Heart left ventricle (tissue), 16 donors: Measurements from ENCODE around the gene SRP54. TPM values are rescaled to one million over a fixed set of nuclear protein-coding genes. Genes with fewer than 3 reads are reported as not detected.

Source experiments
- ATAC-seq, 4 donors: fragments of 200-7000 bp; cut with Tn5 transposase; one replicate each; pipeline ENCODE4 v1.9.1; 2020 to 2022; ENCODE audit warnings: moderate library complexity in 4 of 4, mild to moderate bottlenecking in 3 of 4, moderate number of reproducible peaks in 1 of 4
- DNase-seq, 5 donors: peaks; one replicate each; pipeline ENCODE4 v3.0.0-alpha.2; 2020
- H3K27ac ChIP-seq, 12 donors: fragments of 200-600 bp; sonication (generic) in 4 of 12; one replicate each; pipeline versions ENCODE4 v1.5.0 to v1.8.0; 2016 to 2022; ENCODE audit warnings: mild to moderate bottlenecking in 2 of 12
- H3K27me3 ChIP-seq, 9 donors: fragments of 200-600 bp; sonication (generic) in 2 of 9; one replicate each; pipeline versions ENCODE4 v1.5.1 to v1.8.0; 2016 to 2022; ENCODE audit warnings: mild to moderate bottlenecking in 3 of 9
- H3K36me3 ChIP-seq, 9 donors: fragments of 200-600 bp; sonication (generic) in 2 of 9; one replicate each; pipeline versions ENCODE4 v1.5.0 to v1.8.0; 2018 to 2022; ENCODE audit warnings: mild to moderate bottlenecking in 2 of 9
- H3K4me1 ChIP-seq, 12 donors: fragments of 200-600 bp; sonication (generic) in 4 of 12; one replicate each; pipeline versions ENCODE4 v1.5.0 to v1.8.0; 2016 to 2022; ENCODE audit warnings: mild to moderate bottlenecking in 3 of 12
- H3K4me3 ChIP-seq, 12 donors: fragments of 200-600 bp; sonication (generic) in 4 of 12; one replicate each; pipeline versions ENCODE4 v1.5.0 to v1.8.0; 2017 to 2022; ENCODE audit warnings: mild to moderate bottlenecking in 9 of 12, moderate library complexity in 4 of 12
- H3K9me3 ChIP-seq, 12 donors: fragments of 200-600 bp; sonication (generic) in 4 of 12; one replicate each; pipeline versions ENCODE4 v1.5.0 to v1.8.0; 2016 to 2022; ENCODE audit warnings: mild to moderate bottlenecking in 1 of 12
- POLR2A ChIP-seq, 2 donors: fragments of 450-650 bp; IDR thresholded peaks; one replicate each; pipeline ENCODE4 v1.6.1; 2017; ENCODE audit warnings: antibody characterized with exemption in 2 of 2, mild to moderate bottlenecking in 2 of 2, moderate library complexity in 2 of 2
- WGBS, 4 donors: extraction: QIAGEN DNeasy Blood & Tissue Kit in 2 of 4; methylation state at CpG; one replicate each; pipeline versions ENCODE4 v1.1.5 to v1.1.7; 2013 to 2018; 5-methylcytosine and 5-hydroxymethylcytosine counted together
- intact Hi-C, 10 donors: fragments of 100-400 bp; cut with DNase I; formaldehyde crosslinking; loops; one replicate each; pipeline versions ENCODE4 v1.11.1 to v1.14.2; 2022
- polyA plus RNA-seq, 2 donors: library from polyadenylated mRNA; stranded (reverse); fragments of 200-250 nt; gene quantifications; one replicate each; pipeline ENCODE4 v1.2.3, GENCODE V29; 2013
- total RNA-seq, 9 donors: library from RNA; depleted of rRNA in 2 of 9; stranded (reverse); fragments of >200 nt in 2 of 9; fragmentation: NEBNext Ultra II Directional in 3 of 9; extraction: Animal tissue kit (Norgen Biotek cat#: 25700) in 3 of 9; gene quantifications; one replicate each; pipeline versions ENCODE4 v1.1.0 to v1.2.4, GENCODE V29; 2016 to 2023
- TF ChIP-seq, protein P1 (sequence below), 12 donors: fragments of 200-600 bp; sonication (generic) in 4 of 12; IDR thresholded peaks; one replicate each; pipeline versions ENCODE4 v1.5.0 to v1.8.0; 2018 to 2022; ENCODE audit warnings: antibody characterized with exemption in 12 of 12, mild to moderate bottlenecking in 5 of 12
- donor health status: ischemic (EF 13 %, LVEDD 7.1; RV severe dilation, severe dysfunction).
- donor health status: healthy with polysubstance abuse.
- donor health status: DM: no; HTN: yes; CAD: no.
- donor health status: DM: no; HTN: no; CAD: no.
- donor health status: ischemic (EF 25% LVEDD 6.9; RV normal size, moderate dysfunction).
- donor health status: ischemic (EF 25% LVEDD 5.7; RV mildly dilated, moderate dysfunction).
- donor health status: healthy.
- donor health status: DM: yes; HTN: yes; CAD: no.
- donor health status: ischemic (EF 35%, LVEDD 5.7; RV mildly dilated, moderate dysfunction).
- donor health status: nonischemic (EF 11% LVEDD 7.7; RV severe dilation, severe dysfunction).
- donor health status: DM: yes; HTN: yes; CAD: no.
- donor health status: PGD.
- donor health status: ischemic (EF 29% LVEDD 5.4; RV normal size, mild dysfunction).
- donor health status: nonischemic (EF 23%, LVEDD 6.1; RV moderate dilation, normal function).

SRP54 gene
- total and polyA plus RNA-seq, 11 donors: 16.0 to 53.3 (median 34.0) TPM

DNA sequence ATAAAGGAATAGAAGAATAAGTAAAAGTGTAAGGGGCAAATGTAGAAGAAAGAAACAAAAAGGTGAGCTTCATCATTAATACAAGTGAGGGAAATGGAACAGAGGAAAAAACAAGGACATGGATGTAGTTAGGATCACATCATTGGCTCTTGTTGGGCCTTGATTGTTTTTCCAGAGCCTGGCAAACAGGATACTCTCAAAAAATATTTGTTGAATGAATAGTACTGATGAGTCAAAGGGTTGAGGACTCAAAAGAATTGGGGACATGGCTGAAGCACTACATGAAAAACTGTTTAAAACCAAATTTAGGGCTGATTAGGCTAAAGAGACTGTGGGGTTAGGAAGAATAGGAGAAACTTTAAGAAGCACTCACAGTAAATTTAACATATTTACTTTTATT is 11.4 kb upstream of the SRP54 start:
- ATAC-seq (no peak), DNase-seq (no peak)
- no peaks in the 10 kb centered on the region for H3K4me1 ChIP-seq
- no peak overlapping the region for H3K4me3 ChIP-seq
- TF ChIP-seq, protein P1, sequence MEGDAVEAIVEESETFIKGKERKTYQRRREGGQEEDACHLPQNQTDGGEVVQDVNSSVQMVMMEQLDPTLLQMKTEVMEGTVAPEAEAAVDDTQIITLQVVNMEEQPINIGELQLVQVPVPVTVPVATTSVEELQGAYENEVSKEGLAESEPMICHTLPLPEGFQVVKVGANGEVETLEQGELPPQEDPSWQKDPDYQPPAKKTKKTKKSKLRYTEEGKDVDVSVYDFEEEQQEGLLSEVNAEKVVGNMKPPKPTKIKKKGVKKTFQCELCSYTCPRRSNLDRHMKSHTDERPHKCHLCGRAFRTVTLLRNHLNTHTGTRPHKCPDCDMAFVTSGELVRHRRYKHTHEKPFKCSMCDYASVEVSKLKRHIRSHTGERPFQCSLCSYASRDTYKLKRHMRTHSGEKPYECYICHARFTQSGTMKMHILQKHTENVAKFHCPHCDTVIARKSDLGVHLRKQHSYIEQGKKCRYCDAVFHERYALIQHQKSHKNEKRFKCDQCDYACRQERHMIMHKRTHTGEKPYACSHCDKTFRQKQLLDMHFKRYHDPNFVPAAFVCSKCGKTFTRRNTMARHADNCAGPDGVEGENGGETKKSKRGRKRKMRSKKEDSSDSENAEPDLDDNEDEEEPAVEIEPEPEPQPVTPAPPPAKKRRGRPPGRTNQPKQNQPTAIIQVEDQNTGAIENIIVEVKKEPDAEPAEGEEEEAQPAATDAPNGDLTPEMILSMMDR (IDR thresholded peaks at IDR 0.05): no peak
- H3K27ac ChIP-seq: no peak overlapping the region
- no peaks in the 10 kb centered on the region for H3K27me3 ChIP-seq
- intact Hi-C loops: no loop called here
- no peaks in the 10 kb centered on the region for H3K9me3 ChIP-seq
- peaks cover 0 to 24% (median 9%) of the 10 kb centered on the region in 9 donors for H3K36me3 ChIP-seq

DNA sequence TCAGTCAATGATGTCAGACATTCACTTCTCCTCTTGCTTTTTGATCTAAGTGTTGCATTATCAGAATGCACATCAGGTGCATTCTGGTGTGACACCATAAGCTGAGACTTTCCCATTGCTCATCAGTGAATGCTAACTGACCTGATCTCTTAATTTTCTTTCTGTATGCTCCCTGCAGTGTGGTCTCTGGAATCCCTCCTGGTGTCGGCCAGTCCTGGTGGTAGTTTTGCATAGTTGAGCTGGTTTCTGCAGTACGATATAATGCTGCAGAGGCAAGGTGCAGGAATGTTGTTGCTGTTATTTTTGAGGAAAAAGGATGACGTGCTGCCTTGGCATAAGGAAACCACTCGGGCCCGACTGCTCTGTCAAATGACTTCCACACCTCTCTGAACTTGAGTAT is 11.0 kb upstream of the SRP54 start:
- H3K9me3 ChIP-seq: no peaks in the 10 kb centered on the region
- no peak overlapping the region for H3K4me3 ChIP-seq
- H3K4me1 ChIP-seq: no peaks in the 10 kb centered on the region
- intact Hi-C loops: no loop called here
- no peak overlapping the region for H3K27ac ChIP-seq
- peaks cover 0 to 20% (median 9%) of the 10 kb centered on the region in 9 donors for H3K36me3 ChIP-seq
- no peak for DNase-seq
- TF ChIP-seq, protein P1 (IDR thresholded peaks at IDR 0.05): no peak
- no peak for TF ChIP-seq POLR2A (IDR thresholded peaks at IDR 0.05)
- WGBS, 4 donors: 73 to 84% (median 84%) methylated on average over 5 of the region's 5 CpGs
- H3K27me3 ChIP-seq: no peaks in the 10 kb centered on the region
- no peak for ATAC-seq

DNA sequence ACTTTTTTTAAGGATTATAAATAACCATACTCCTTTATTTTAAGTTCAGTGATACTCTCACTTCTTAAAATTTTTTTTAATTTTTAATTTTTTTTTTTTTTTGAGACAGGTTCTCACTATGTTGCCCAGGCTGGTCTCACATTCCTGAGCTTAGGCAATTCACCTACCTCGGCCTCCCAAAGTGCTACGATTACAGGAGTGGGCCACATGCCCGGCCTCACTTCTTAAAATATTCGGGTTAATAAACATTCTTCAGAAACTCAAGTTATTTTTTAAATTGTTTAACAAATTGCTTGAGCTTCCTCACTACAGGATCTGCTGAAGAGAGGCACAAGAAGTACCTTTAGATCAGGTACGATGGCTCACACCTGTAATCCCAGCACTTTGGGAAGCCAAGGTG is 4.3 kb upstream of the SRP54 start:
- Histone ChIP-seq H3K9me3 (no peaks in the 10 kb centered on the region), H3K27ac (no peak overlapping the region), H3K36me3 (peaks cover 0 to 8% (median 0%) of the 10 kb centered on the region in 9 donors), H3K27me3 (no peaks in the 10 kb centered on the region), H3K4me3 (no peak overlapping the region), H3K4me1 (peaks cover 0 to 19% (median 9%) of the 10 kb centered on the region in 12 donors)
- 96 to 97% (median 97%) methylated on average over 5 of the region's 5 CpGs for WGBS, 4 donors
- DNase-seq (no peak), ATAC-seq (no peak)
- intact Hi-C loops: no loop called here
- TF ChIP-seq, protein P1 (IDR thresholded peaks at IDR 0.05): no peak
- no peak for TF ChIP-seq POLR2A (IDR thresholded peaks at IDR 0.05)

DNA sequence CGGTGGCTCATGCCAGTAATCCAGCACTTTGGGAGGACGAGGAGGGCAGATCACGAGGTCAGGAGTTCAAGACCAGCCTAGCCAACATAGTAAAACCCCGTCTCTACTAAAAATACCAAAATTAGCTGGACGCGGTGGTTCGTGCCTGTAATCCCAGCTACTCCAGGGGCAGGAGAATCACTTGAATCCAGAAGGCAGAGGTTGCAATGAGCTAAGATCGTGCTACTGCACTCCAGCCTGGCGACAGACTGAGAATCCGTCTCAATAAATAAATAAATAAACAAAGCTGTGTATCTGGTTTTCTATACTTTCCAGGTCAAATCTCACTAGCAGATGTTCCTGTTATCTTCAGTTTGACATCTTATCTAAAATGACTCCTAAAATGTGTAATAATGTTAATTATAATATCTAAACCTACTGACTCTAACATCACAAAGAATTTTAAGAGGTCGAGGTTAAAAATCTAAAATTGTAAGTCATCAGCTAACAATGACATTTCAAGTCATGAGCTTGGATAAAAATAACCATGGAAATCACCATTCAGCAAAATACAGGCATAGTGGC is 2.4 kb upstream of the SRP54 start:
- peaks cover 7 to 38% (median 24%) of the 10 kb centered on the region in 12 donors for H3K4me1 ChIP-seq
- H3K36me3 ChIP-seq: peaks cover 0 to 8% (median 0%) of the 10 kb centered on the region in 9 donors
- H3K9me3 ChIP-seq: no peaks in the 10 kb centered on the region
- H3K27me3 ChIP-seq: no peaks in the 10 kb centered on the region
- H3K4me3 ChIP-seq: peak overlapping the region in 5 of 12 donors; percentile 69 to 99 (median 83)
- 90 to 95% (median 93%) methylated on average over 11 of the region's 11 CpGs for WGBS, 4 donors
- no peak overlapping the region for H3K27ac ChIP-seq
- intact Hi-C loops: loop anchor here in 8 of 10 donors (5.0 to 10.0 kb wide), 6 partner anchors 64 to 268 kb away; partner anchors contain the start of genes FAM177A1 (in 4 of the 8), BAZ1A (in 1 of the 8), CFL2 (in 1 of the 8) and PPP2R3C (in 1 of the 8)
- no peak for ATAC-seq
- TF ChIP-seq, protein P1 (IDR thresholded peaks at IDR 0.05): no peak
- TF ChIP-seq POLR2A (IDR thresholded peaks at IDR 0.05): no peak
- DNase-seq: no peak
